NCI-H69 (cell line): ENCODE measurements around the gene CATSPERZ.
A peak's percentile ranks its signal among the peaks of the same experiment; 100 is the strongest.

ENCODE experiments used
- DNase-seq: peaks from one replicate; lab custom pipeline; 2025; lab: John Stamatoyannopoulos, UW

Gene CATSPERZ

GRCh38 chr11:64285885-64286800, 14.0 kb upstream of the CATSPERZ start:
- DNase-seq: peak; percentile 85

GRCh38 chr11:64286801-64287159, 13.4 kb upstream of the CATSPERZ start:
- DNase-seq: no peak

DNA sequence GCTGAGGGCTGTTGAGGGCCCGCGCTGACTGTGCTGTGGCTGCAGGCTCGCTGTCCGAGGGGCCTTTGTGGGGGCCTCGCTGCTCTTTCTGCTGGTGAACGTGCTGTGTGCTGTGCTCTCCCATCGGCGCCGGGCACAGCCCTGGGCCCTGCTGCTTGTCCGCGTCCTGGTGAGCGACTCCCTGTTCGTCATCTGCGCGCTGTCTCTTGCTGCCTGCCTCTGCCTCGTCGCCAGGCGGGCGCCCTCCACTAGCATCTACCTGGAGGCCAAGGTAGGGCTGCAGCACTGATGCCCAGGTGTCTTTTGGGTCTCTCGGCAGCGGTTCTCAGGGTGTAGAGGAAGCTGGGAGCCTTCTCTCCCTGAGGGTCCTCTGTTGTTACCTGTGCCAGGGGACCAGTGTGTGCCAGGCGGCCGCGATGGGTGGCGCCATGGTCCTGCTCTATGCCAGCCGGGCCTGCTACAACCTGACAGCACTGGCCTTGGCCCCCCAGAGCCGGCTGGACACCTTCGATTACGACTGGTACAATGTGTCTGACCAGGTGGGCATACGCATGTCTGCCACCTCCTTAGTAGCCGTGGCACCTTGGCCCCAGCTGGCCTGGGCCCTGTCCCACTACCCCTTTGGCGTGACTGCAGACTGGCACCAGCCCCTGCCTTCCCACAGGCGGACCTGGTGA, 12.3 kb upstream of the CATSPERZ start:
- no peak for DNase-seq

GRCh38 chr11:64288353-64288750, 11.8 kb upstream of the CATSPERZ start:
- no peak for DNase-seq

- DNase-seq: no peak
These were observed 11.1 kb upstream of the CATSPERZ start for GRCh38 chr11:64289002-64289564.

DNA sequence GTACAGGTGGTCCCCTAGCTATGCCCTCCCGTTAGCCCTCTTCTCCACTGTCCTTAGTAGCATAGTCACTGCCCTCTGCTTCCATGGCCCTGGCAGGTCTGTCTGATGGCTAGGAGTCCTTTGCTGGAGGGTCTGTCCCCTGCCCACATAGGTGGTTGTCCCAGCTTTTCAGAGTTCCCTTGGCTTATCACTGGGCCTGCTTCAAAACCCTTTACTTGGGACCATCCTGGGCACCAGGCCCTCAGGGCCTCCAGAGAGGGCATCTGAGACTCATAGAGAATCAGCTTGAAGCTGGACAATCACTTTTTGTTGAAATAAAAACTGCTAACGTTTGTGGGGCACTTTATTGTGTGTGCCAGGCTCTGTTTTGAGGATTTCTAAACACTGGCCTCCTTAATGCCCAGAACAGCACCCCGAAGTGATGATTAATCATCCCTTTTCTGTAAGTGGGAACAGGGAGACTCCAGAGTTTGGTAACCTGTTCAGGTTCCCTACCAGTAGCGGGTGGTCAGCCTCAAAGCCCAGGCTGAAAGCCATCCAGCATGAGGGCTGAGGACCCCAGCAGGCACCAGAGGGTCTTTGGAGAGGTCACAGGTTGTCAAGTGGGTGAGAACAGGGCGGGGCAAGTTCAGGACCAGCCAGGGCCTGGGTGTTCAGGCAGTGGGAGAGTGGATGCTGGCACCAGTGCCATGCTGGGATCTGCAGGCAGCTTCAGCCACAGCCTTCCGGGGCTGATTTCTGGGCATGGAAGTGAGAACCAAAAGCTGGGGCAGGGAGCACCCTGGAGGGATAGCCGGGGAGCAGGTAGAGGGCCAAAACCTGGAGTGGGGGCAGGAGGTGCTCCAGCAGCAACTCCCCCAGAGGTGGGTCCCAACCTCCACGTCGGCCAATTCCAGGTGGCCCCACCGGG, 9.6 kb upstream of the CATSPERZ start:
- DNase-seq: no peak

DNA sequence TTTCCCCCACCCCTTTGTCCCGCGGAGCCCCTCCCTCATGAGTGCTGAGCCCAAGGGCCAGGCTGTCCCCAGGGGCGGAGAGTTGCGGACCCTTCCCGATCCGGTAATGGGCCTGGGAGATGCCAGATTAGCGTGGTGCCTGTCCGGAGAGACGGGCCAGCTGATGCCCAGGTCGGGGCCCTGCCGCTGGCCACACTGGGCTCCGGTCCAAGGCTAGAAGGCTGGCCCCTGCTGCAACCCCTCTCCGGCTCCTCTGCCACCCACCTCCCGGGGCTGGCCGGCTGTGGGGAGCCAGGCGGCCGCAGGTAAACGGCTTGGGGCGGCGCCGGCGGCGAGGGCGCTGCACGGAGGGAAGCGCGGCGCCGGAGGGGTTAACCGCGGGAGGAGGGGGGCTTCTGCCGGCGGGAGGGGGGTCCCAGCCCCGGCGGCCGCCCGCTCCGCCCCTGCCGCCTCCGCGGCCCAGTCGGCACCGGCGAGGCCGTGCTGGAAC, 8.9 kb upstream of the CATSPERZ start, which contains the start of gene KCNK4:
KCNK4 (plus strand) TSS at position 41 of the 490 bp plus-strand sequence. CDS start 1,717 bp downstream, outside the sequence.
- no peak for DNase-seq

DNA sequence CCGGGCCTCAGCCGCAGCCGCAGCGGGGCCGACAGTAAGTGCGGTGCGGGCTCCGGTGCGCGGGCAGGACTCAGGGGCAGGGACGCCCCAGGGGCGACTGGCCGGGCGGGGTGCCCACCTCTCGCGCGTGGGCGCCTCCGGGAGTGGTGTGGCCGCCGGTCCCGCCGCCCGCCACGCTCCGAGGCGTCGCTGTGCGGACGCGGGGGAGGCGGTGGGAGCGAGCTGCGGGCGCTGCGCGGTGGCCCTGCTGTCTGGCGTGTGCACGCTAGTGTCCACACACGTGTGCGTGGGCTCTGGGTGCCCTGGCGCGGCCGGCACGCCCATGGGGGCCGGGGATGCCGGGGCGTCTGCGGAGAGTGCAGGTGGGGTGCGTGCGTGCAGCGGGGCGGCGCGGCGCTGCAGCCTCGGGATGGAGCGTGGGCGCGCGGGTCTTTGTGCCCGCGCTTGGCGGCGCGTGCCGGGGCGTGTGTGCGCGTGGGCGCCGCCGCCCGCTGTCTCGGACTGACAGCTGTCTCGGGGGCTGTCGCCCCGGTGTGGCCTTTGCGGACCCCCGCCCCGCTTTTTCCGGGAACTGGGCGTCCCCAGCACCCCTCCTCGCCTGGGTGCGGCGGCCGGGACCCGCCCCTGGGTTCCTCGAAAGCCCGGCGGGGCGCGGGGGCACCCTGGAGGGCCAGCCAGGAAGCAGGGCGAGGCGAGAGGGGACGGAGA, 8.3 kb upstream of the CATSPERZ start:
- DNase-seq: peak; percentile 50

DNA sequence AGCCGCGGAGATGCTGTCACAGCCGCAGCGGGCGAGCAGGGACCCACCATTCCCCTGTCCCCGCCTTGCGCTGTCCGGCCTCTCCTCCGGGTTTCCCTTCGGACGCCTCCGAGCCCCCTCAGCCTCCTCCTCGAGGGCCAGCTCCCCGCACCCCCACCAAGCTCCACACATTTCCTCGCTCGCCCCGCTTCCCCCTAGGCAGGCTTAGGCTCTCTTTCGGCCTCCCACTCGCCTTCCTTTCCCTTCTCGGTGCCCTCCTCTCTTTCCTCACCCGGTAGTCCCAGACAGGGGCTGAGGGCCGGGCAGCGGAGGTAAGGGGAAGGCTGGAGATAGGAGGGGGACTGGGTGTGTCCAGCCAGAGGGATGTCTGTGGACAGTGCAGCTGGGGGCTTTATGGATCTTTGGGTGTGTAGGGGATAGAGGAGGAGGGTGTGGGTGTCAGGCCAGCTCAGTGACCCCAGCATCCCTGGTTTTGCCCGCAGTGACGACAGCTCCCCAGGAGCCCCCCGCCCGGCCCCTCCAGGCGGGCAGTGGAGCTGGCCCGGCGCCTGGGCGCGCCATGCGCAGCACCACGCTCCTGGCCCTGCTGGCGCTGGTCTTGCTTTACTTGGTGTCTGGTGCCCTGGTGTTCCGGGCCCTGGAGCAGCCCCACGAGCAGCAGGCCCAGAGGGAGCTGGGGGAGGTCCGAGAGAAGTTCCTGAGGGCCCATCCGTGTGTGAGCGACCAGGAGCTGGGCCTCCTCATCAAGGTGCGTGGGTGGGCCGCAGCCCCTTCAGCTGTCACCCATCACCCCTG, 7.5 kb upstream of the CATSPERZ start:
- no peak for DNase-seq

DNA sequence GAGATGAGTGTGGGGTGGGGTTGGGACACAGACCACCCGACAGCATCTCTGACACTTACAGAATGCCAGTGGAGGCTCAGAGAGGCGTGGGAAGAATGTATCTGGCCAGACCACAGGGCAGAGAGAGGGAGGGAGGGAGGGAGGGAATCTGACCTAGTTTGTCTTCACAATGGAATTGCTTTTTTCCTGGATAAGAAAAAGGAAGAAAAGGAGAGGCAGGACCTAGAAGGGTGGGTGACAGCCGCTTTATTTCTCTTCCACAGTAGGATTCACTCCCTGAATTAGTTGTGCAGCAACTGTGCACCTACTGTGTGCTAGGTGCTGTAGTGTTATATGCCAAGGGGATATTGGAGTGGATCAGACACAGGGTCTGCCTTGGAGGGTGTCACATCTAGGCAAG, 5.4 kb upstream of the CATSPERZ start:
- no peak for DNase-seq

DNA sequence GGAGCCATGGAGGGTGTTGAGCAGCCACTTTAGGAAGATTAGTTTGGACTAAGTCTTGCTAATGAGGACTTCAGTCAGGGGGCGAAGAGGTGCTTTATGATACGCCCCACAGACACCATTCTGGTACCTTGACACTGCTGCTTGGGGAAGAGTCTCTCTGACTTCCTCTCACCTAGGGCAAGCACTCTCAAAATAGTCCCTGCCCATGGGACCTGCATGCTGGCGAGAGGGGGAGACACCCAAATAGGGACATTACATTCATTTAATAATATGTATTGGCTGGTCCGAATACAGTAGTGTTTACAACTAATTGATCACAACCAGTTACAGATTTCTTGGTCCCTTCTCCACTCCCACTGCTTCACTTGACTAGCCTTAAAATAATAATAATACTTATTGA, 4.4 kb upstream of the CATSPERZ start:
- no peak for DNase-seq

DNA sequence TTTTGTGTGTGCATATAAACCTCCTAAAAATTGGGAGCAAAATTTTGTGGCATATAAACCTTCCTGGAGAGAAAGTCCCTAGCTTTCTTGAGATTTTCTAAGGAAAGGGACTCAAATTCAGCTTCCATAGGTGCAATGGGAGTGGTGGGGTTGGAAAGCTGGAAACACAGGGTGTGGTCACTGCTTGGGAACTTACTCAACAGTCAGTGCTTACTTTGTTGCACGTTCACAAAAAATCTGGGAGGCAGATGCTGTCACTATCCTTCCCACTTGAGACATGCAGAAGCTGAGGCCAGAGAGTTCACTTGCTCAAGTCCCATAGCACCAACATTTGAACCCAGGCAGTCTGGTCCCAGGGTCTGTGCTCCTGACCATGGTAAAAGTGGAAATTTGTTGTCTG, 3.9 kb upstream of the CATSPERZ start:
- DNase-seq: no peak

GRCh38 chr11:64296830-64297698, 3.1 kb upstream of the CATSPERZ start:
- no peak for DNase-seq

- DNase-seq: peak; percentile 87
These were observed 2.3 kb upstream of the CATSPERZ start for GRCh38 chr11:64297699-64298358.

DNA sequence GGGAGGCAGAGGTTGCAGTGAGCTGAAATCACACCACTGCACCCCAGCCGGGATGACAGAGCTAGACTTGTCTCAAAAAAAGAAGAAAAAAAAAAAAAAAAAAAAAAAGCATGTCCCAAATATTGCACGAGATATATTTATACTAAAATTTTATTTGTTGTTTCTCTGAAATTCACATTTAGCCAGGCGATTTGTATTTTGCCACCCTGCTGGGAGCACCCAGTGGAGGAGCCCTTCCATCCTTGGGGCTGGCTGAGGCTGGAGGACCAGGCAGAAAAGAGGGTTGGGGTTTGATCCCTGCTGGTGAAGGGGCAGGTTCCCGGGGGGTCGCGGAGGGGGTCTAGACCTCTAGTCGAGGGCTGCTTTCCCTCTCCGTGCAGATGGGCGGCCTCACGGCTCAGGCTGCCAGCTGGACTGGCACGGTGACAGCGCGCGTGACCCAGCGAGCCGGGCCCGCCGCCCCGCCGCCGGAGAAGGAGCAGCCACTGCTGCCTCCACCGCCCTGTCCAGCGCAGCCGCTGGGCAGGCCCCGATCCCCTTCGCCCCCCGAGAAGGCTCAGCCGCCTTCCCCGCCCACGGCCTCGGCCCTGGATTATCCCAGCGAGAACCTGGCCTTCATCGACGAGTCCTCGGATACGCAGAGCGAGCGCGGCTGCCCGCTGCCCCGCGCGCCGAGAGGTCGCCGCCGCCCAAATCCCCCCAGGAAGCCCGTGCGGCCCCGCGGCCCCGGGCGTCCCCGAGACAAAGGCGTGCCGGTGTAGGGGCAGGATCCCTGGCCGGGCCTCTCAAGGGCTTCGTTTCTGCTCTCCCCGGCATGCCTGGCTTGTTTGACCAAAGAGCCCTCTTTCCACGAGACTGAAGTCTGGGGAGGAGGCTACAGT, 952 bp upstream of the CATSPERZ start:
- DNase-seq: peak; percentile 60

GRCh38 chr11:64303109-64304031, 3.2 kb downstream of the CATSPERZ start:
- no peak for DNase-seq

- no peak for DNase-seq
These were observed 3.8 kb downstream of the CATSPERZ start for GRCh38 chr11:64304032-64304315.
